Measurements from ENCODE around the gene SERPINC1. TPM values are rescaled to one million over a fixed set of nuclear protein-coding genes. Genes with fewer than 3 reads are reported as not detected.
"Not testable (repeated sequence)": the region's sequence is repeated elsewhere in the genome, so short reads cannot be mapped to it uniquely, and the experiment has no call there.

SERPINC1 gene
- total RNA-seq, 6 donors from 2014 or later, result 0.26 to 1.5 TPM; not detected in 4

DNA sequence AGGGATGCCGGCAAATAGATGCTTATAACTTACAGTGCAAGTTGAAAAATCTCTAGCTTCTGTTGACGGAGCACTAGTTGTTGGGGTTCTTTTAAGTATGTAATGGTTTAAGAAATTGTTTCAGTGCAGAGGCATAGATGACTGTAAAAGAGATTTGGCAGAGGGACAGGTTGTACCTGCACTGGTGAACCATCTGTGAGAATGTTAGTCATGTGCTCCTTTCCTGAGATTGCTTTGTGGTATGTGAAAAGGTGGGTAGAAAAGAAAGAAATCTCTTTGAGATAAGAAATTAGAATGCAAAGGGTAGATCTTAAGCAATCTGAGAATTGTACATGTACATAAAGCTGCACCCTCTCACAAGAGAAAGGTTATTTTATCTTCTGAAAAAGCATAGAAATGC is 29.5 kb downstream of the SERPINC1 start:
- H3K9me3 ChIP-seq, result no peaks in the 10 kb centered on the region
- DNase-seq (no peak), ATAC-seq (ENCODE audit: low FRiP score in 2 of 2) (no peak)
- WGBS, 2 donors, result 87 to 89% methylated on average over 2 of the region's 2 CpGs
- no peaks in the 10 kb centered on the region for H3K4me1 ChIP-seq
- H3K27ac ChIP-seq, result no peak overlapping the region
- no peak overlapping the region for H3K4me3 ChIP-seq
- no peak for TF ChIP-seq POLR2AphosphoS5 (IDR thresholded peaks at IDR 0.05)
- TF ChIP-seq, protein P1, sequence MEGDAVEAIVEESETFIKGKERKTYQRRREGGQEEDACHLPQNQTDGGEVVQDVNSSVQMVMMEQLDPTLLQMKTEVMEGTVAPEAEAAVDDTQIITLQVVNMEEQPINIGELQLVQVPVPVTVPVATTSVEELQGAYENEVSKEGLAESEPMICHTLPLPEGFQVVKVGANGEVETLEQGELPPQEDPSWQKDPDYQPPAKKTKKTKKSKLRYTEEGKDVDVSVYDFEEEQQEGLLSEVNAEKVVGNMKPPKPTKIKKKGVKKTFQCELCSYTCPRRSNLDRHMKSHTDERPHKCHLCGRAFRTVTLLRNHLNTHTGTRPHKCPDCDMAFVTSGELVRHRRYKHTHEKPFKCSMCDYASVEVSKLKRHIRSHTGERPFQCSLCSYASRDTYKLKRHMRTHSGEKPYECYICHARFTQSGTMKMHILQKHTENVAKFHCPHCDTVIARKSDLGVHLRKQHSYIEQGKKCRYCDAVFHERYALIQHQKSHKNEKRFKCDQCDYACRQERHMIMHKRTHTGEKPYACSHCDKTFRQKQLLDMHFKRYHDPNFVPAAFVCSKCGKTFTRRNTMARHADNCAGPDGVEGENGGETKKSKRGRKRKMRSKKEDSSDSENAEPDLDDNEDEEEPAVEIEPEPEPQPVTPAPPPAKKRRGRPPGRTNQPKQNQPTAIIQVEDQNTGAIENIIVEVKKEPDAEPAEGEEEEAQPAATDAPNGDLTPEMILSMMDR (IDR thresholded peaks at IDR 0.05), result no peak
- no peak for TF ChIP-seq POLR2A (IDR thresholded peaks at IDR 0.05)
- TF ChIP-seq EP300 (IDR thresholded peaks at IDR 0.05), result no peak
- no peaks in the 10 kb centered on the region for H3K27me3 ChIP-seq
- peaks cover 10 to 21% (median 13%) of the 10 kb centered on the region in 4 donors for H3K36me3 ChIP-seq

DNA sequence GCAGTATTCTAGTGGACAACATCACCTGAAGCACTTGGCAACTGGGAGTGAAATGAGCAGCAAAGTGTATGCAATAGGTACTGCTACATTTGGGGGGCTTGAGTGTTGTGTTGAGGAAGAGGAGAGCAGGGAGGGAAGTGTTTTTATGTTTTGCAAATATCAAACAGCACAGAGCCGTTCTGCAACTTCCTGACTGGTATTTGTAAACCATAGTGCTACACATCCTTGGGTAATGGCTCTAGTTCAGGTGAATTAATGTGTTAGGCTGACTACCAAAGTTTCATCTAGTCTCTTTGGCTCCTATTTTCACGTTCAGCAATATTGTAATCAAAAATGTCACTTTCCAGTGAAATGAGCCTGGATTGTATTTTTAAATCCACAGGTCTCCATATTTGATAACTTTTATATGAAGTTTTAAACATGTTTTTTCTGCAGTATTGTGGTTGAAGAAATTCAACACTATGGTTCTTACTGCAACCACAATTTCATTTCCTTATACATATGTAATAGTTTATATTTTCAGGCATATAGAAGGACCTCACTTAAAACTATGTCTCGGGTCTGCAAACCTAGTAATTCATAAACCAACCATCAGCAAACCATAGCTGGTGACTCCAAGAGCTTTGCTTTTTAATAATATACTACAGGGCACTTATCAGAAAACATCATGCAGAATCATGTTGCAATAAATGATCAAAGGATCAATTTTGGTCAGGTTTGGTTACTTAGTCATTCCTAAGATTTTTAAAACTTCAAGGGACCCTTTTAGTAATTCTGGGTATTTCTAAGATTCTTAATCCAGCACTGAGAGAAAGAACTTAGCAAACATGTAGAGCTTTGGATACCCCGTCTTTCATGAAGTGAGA is 30.1 kb downstream of the SERPINC1 start:
- TF ChIP-seq, protein P1 (IDR thresholded peaks at IDR 0.05), result no peak
- no peak for TF ChIP-seq EP300 (IDR thresholded peaks at IDR 0.05)
- 69 to 76% methylated on average over 4 of the region's 4 CpGs for WGBS, 2 donors
- Histone ChIP-seq H3K27ac (no peak overlapping the region), H3K27me3 (no peaks in the 10 kb centered on the region), H3K36me3 (peaks cover 10 to 21% (median 13%) of the 10 kb centered on the region in 4 donors), H3K9me3 (no peaks in the 10 kb centered on the region), H3K4me1 (no peaks in the 10 kb centered on the region), H3K4me3 (no peak overlapping the region)
- DNase-seq, result no peak
- no peak for ATAC-seq (ENCODE audit: low FRiP score in 2 of 2)

DNA sequence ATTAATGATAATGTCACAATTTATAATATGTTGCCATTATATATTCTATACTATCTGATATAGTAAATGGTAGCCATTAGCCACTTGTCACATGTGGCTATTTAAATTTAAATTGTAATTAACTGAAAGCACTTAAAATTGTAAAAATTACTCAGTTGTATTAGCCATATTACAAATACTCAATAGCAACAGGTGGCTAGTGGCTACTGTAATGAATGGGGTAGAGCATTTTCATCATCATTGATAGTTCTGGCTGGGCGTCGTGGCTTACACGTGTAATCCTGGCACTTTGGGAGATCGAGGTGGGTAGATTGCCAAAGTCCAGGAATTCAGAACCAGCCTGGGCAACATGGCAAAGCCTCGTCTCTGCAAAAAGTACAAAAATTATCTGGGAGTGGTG is 32.4 kb downstream of the SERPINC1 start:
- no peaks in the 10 kb centered on the region for H3K27me3 ChIP-seq
- H3K4me3 ChIP-seq, result no peak overlapping the region
- H3K9me3 ChIP-seq, result no peaks in the 10 kb centered on the region
- DNase-seq (no peak), ATAC-seq (ENCODE audit: low FRiP score in 2 of 2) (no peak)
- 89 to 93% methylated on average over 5 of the region's 5 CpGs for WGBS, 2 donors
- H3K27ac ChIP-seq, result no peak overlapping the region
- TF ChIP-seq POLR2AphosphoS5 (IDR thresholded peaks at IDR 0.05) (no peak), EP300 (IDR thresholded peaks at IDR 0.05) (no peak), POLR2A (IDR thresholded peaks at IDR 0.05) (no peak)
- TF ChIP-seq, protein P1 (IDR thresholded peaks at IDR 0.05), result no peak
- H3K4me1 ChIP-seq, result no peaks in the 10 kb centered on the region
- peaks cover 10 to 21% (median 13%) of the 10 kb centered on the region in 4 donors for H3K36me3 ChIP-seq

DNA sequence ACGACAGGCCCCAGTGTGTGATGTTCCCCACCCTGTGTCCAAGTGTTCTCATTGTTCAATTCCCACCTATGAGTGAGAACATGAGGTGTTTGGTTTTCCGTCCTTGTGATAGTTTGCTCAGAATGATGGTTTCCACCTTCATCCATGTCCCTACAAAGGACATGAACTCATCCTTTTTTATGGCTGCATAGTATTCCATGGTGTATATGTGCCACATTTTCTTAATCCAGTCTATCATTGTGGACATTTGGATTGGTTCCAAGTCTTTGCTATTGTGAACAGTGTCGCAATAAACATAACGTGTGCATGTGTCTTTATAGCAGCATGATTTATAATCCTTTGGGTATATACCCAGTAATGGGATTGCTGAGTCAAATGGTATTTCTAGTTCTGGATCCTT is 36.0 kb downstream of the SERPINC1 start:
- WGBS, 2 donors, result 80 to 88% methylated on average over 3 to 4 of the region's 4 CpGs

DNA sequence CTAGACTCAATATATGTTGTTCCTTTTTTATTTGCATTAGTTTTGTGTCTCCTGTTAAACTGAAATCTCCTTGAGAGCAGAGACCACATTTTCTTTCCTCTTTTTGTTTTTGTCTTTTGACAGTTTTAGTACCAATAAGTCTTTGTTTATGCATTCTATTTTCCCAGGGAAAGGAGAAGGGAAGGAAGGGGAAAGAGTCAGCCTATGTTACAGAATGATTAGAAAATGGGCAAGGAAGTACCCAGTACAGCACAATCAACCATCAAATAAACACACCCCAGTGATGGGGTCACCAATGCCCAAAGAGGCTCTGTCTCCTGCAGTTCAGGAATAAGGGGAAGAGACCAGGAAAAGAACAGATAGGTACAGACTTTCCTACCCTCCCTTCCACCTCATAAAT is 38.9 kb downstream of the SERPINC1 start:
- ATAC-seq (ENCODE audit: low FRiP score in 2 of 2) (no peak), DNase-seq (no peak)
- Histone ChIP-seq H3K4me1 (no peaks in the 10 kb centered on the region), H3K27ac (no peak overlapping the region), H3K4me3 (no peak overlapping the region), H3K9me3 (no peaks in the 10 kb centered on the region), H3K27me3 (no peaks in the 10 kb centered on the region), H3K36me3 (peaks cover 0 to 27% (median 17%) of the 10 kb centered on the region in 4 donors)
- TF ChIP-seq POLR2A (IDR thresholded peaks at IDR 0.05), result no peak
- no peak for TF ChIP-seq EP300 (IDR thresholded peaks at IDR 0.05)

More for the DNA sequence above, 36.0 kb downstream of the SERPINC1 start:
- H3K27ac ChIP-seq; H3K9me3 ChIP-seq; DNase-seq; ATAC-seq (ENCODE audit: low FRiP score in 2 of 2); H3K4me1 ChIP-seq; H3K27me3 ChIP-seq; H3K4me3 ChIP-seq: not testable (repeated sequence)
- peaks cover 7 to 26% (median 14%) of the 10 kb centered on the region in 4 donors for H3K36me3 ChIP-seq

DNA sequence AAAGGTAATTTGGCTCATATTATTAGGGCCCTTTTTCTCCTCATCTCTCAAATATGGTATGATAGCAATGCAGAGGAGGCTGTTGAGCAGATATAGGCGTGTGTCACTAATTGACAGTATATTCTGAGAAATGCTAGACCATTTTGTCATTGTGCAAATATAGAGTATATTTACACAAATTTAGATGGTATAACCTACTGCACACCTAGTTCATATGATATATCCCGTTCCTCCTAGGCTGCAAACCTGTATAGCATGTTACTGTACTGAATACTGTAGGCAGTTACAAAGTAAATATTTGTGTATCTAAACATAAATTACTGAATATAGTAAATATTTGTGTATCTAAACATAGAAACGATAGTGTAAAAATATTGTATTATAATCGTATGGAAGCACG is 40.4 kb downstream of the SERPINC1 start:
- WGBS, 2 donors, result 83 to 91% methylated on average over 5 of the region's 5 CpGs
- no peak overlapping the region for H3K27ac ChIP-seq
- ATAC-seq (ENCODE audit: low FRiP score in 2 of 2), result no peak

More for the DNA sequence above, 40.4 kb downstream of the SERPINC1 start:
- Histone ChIP-seq H3K4me1 (peaks cover 0 to 4% (median 0%) of the 10 kb centered on the region in 4 donors), H3K4me3 (no peak overlapping the region), H3K9me3 (no peaks in the 10 kb centered on the region), H3K27me3 (no peaks in the 10 kb centered on the region), H3K36me3 (peaks cover 0 to 27% (median 17%) of the 10 kb centered on the region in 4 donors)
- no peak for DNase-seq
- no peak for TF ChIP-seq POLR2A (IDR thresholded peaks at IDR 0.05)
- no peak for TF ChIP-seq EP300 (IDR thresholded peaks at IDR 0.05)
- no peak for TF ChIP-seq POLR2AphosphoS5 (IDR thresholded peaks at IDR 0.05)
- TF ChIP-seq, protein P1 (IDR thresholded peaks at IDR 0.05), result no peak

Data from upper lobe of left lung (tissue), 6 donors.